DND-41 (cell line): ENCODE measurements around the gene BARHL2.

Source experiments
- CTCF ChIP-seq: IDR thresholded peaks from 2 replicates; pipeline ENCODE4 v1.5.1; 2012; ENCODE audit warnings: borderline replicate concordance, low read length, moderate library complexity, mild to moderate bottlenecking; ENCODE audit not compliant: poor library complexity, severe bottlenecking; ENCODE audit errors: extremely low read depth
- EZH2 ChIP-seq: IDR thresholded peaks from 3 replicates; pipeline ENCODE4 v1.6.1; 2012; ENCODE audit warnings: borderline replicate concordance, low read depth, mild to moderate bottlenecking, moderate library complexity, low read length, inconsistent platforms; ENCODE audit not compliant: severe bottlenecking

DNA sequence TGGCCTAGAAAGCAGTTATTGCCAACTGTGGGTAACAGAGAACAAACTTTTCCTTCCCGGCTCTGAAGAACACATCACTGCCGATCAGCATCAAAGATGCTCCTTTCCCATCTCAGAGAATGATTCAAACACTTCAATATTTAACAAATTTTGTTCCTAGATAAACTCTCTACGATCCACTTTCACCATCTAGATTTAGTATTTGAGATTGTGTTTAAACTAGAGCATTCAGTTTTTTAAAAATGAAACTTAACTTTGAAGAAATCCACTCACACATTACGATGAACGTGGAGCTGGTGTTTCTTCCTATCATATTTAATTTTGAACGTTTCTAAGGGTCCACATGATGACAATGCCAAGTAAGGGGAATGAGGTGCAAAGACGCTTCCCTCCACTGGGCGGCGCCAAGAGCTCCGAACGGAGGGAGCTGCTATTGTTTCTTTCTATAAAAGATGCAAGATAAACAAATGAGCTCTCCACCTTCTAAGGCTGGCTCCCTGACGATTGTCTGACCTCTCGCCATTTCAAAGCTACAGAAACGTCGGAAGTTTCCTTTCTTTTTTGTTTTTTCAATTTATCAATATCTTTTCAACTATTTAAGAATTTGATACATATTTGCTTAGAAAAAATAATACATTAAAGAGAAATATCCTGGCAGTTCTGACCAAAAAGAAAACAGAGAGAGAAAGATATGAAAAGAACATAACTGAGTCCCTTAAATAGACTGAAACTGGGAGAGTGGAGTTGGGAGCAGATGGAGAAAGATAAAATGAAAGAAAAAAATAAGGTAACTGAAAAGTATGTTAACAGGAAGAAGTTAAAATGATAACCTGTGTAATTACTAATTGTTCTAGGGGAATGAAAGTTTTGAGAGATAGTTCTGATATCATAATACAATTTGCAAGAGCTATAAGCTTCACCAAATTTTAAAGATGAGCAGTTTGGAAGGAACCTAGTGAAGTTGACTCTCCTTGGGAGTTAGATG, 4.4 kb upstream of the BARHL2 start:
- TF ChIP-seq CTCF (peak; percentile 94), EZH2 (no peak)
